22Rv1 (cell line): ENCODE measurements around the gene RNF112.
"Not testable (repeated sequence)": the region's sequence is repeated elsewhere in the genome, so short reads cannot be mapped to it uniquely, and the experiment has no call there.

Experiments
- CTCF ChIP-seq: fragments of 450-650 bp; IDR thresholded peaks from 2 replicates; pipeline ENCODE4 v1.5.1; 2017; ENCODE audit warnings: mild to moderate bottlenecking
- ZFX ChIP-seq: fragments of 450-650 bp; IDR thresholded peaks from 2 replicates; pipeline ENCODE4 v1.6.1; 2017; ENCODE audit warnings: antibody characterized with exemption, borderline replicate concordance

DNA sequence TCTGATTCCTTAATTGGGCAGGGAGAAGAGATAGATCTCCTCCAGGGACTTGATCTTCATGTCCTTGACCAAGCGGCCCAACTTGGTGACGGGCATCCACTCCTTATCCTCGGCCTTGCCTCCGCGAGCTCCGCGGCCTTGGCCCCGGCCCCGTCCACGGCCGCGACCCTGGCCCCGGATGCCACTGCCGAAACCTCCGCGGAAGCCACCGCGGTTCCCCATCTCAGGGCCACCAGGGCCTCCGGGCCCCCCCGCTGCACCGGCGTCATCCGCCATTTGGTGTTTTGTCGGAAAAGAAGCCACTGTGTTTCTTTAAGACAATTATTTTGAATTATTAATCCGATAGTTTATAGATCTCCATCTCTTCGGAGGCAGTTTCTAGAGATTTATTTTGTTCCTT lies 35.5 kb downstream of the RNF112 start:
- not testable (repeated sequence) for TF ChIP-seq CTCF, ZFX
